A673 (cell line): ENCODE results near the gene ZC3H18. TPM values are rescaled to one million over a fixed set of nuclear protein-coding genes. Genes with fewer than 3 reads are reported as not detected.

ENCODE experiments used
- BruUV-seq: library from RNA; stranded (reverse); fragments of 400-500 nt; replicated peaks from 2 replicates; lab custom pipeline; 2021; lab: Mats Ljungman, UMichigan
- CTCF ChIA-PET: fragments of 300-600 bp; sonication (Branson Sonifier 250); formaldehyde crosslinking; loops from one replicate; lab custom pipeline; 2022; ENCODE audit warnings: antibody characterized with exemption; lab: Charles Lee
- POLR2A ChIA-PET: fragments of 300-600 bp; sonication (Branson Sonifier 250); formaldehyde crosslinking; loops from one replicate; lab custom pipeline; 2022; ENCODE audit warnings: antibody characterized with exemption; ENCODE audit not compliant: low non-redundant PET; lab: Charles Lee
- DNase-seq: peaks from one replicate; pipeline ENCODE4 v3.0.0-alpha.2; 2015; ENCODE audit warnings: low spot score
- H3K27ac ChIP-seq: fragments of 200-600 bp; sonication (generic); 2 replicates; pipeline ENCODE4 v1.5.1; 2016; ENCODE audit warnings: mixed run types, low read depth, mild to moderate bottlenecking, mixed read lengths, antibody characterized with exemption, low read length; ENCODE audit not compliant: poor library complexity, severe bottlenecking
- H3K27me3 ChIP-seq: fragments of 200-600 bp; sonication (generic); replicated peaks from 2 replicates; pipeline ENCODE4 v1.6.1; 2017; ENCODE audit warnings: mixed run types, low read depth, mild to moderate bottlenecking, mixed read lengths, antibody characterized with exemption, low read length; ENCODE audit not compliant: insufficient read depth, poor library complexity
- H3K36me3 ChIP-seq: fragments of 200-600 bp; sonication (generic); 2 replicates; pipeline ENCODE4 v1.6.1; 2016; ENCODE audit warnings: mixed run types, mild to moderate bottlenecking, mixed read lengths, antibody characterized with exemption, low read length; ENCODE audit not compliant: insufficient read depth, poor library complexity, severe bottlenecking
- H3K4me1 ChIP-seq: fragments of 200-600 bp; sonication (generic); 2 replicates; pipeline ENCODE4 v1.6.1; 2017; ENCODE audit warnings: mixed run types, mild to moderate bottlenecking, mixed read lengths, antibody characterized with exemption, low read length; ENCODE audit not compliant: insufficient read depth, poor library complexity, severe bottlenecking
- H3K4me3 ChIP-seq: fragments of 200-600 bp; sonication (generic); 2 replicates; pipeline ENCODE4 v1.5.1; 2016; ENCODE audit warnings: low read depth, mixed run types, mild to moderate bottlenecking, mixed read lengths, low read length; ENCODE audit not compliant: poor library complexity, severe bottlenecking
- H3K9me3 ChIP-seq: fragments of 200-600 bp; sonication (generic); 2 replicates; pipeline ENCODE4 v1.6.1; 2016; ENCODE audit warnings: mixed run types, low read depth, mild to moderate bottlenecking, mixed read lengths, antibody characterized with exemption, low read length; ENCODE audit not compliant: poor library complexity, severe bottlenecking
- EZH2 ChIP-seq: fragments of 200-600 bp; sonication (generic); IDR thresholded peaks from 2 replicates; pipeline ENCODE4 v1.6.1; 2017; ENCODE audit warnings: borderline replicate concordance, low read depth, mild to moderate bottlenecking, mixed read lengths, antibody characterized with exemption, low read length; ENCODE audit not compliant: poor library complexity, severe bottlenecking
- intact Hi-C: fragments of 100-400 bp; cut with micrococcal nuclease; formaldehyde crosslinking; loops from one replicate; pipeline ENCODE4 v1.10.0; 2022; ENCODE audit not compliant: unreplicated experiment
- total RNA-seq: library from RNA; stranded (reverse); gene quantifications from 2 replicates; pipeline ENCODE4 v1.2.3, GENCODE V29; 2021
- TF ChIP-seq, protein P1 (sequence below): fragments of 300-800, 200-600 bp; sonication (generic); conservative IDR thresholded peaks from 2 replicates; pipeline ENCODE4 v1.5.1; 2017; ENCODE audit warnings: low read depth, mild to moderate bottlenecking, antibody characterized with exemption, low read length, moderate library complexity, mixed read lengths

ZC3H18 gene
- total RNA-seq, 1 experiment from 2014 or later = 83.4 TPM

DNA sequence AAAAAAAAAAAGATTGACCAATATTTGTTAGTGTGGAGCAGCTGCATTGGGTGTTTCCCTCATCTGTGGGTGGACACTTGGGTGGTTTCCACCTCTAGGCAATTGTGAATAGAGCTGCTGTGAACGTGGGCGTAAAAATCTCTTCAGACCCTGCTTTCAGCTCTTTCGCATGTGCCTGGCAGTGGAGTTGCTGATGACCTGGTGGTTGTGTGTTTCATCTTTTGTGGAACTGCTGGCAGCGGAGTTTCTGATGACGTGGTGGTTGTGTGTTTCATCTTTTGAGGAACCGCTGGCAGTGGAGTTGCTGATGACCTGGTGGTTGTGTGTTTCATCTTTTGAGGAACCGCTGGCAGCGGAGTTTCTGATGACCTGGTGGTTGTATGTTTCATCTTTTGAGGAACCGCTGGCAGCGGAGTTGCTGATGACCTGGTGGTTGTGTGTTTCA is 21.4 kb downstream of the ZC3H18 start:
- intact Hi-C loops = no loop called here
- no peaks in the 10 kb centered on the region for H3K27me3 ChIP-seq
- H3K36me3 ChIP-seq = peaks cover 32% of the 10 kb centered on the region

DNA sequence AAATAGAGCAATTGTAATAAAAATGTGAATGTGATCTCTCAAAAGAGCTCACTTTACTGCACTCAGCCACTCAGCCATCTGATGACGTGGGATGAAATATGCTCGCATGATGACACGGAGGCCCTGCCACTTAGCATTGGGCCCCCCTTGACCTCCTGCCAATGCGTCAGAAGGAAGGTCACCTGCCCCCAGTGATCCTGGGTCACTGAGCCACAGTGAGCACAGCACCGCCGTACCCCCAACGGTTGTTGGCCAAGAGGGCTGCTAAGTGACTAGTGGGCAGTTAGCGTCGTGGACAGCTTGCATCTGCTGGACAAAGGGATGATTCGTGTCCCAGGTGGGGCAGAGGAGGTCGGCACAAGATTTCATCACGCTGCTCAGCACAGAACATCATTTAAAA is 22.9 kb downstream of the ZC3H18 start:
- no peak for DNase-seq
- Histone ChIP-seq H3K36me3 (peaks cover 23% of the 10 kb centered on the region), H3K27ac (no peak overlapping the region), H3K4me1 (no peaks in the 10 kb centered on the region), H3K9me3 (no peaks in the 10 kb centered on the region), H3K4me3 (no peak overlapping the region), H3K27me3 (no peaks in the 10 kb centered on the region)
- BruUV-seq = no TSS peak
- TF ChIP-seq, protein P1, sequence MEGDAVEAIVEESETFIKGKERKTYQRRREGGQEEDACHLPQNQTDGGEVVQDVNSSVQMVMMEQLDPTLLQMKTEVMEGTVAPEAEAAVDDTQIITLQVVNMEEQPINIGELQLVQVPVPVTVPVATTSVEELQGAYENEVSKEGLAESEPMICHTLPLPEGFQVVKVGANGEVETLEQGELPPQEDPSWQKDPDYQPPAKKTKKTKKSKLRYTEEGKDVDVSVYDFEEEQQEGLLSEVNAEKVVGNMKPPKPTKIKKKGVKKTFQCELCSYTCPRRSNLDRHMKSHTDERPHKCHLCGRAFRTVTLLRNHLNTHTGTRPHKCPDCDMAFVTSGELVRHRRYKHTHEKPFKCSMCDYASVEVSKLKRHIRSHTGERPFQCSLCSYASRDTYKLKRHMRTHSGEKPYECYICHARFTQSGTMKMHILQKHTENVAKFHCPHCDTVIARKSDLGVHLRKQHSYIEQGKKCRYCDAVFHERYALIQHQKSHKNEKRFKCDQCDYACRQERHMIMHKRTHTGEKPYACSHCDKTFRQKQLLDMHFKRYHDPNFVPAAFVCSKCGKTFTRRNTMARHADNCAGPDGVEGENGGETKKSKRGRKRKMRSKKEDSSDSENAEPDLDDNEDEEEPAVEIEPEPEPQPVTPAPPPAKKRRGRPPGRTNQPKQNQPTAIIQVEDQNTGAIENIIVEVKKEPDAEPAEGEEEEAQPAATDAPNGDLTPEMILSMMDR = no peak
- TF ChIP-seq EZH2 = no peak
- intact Hi-C loops = no loop called here
- POLR2A ChIA-PET = no interaction called here
- CTCF ChIA-PET = no interaction called here

More for the DNA sequence above, 21.4 kb downstream of the ZC3H18 start:
- no peak for DNase-seq
- Histone ChIP-seq H3K4me1 (no peaks in the 10 kb centered on the region), H3K4me3 (no peak overlapping the region), H3K9me3 (no peaks in the 10 kb centered on the region), H3K27ac (no peak overlapping the region)
- TF ChIP-seq, protein P1 = no peak
- no peak for TF ChIP-seq EZH2
- ChIA-PET POLR2A (no interaction called here), CTCF (interaction anchor here (0.6 kb wide), 1 partner anchor 193 kb away, joined by 3 read pairs; the partner anchor contains the start of gene PIEZO1)
- no TSS peak for BruUV-seq

DNA sequence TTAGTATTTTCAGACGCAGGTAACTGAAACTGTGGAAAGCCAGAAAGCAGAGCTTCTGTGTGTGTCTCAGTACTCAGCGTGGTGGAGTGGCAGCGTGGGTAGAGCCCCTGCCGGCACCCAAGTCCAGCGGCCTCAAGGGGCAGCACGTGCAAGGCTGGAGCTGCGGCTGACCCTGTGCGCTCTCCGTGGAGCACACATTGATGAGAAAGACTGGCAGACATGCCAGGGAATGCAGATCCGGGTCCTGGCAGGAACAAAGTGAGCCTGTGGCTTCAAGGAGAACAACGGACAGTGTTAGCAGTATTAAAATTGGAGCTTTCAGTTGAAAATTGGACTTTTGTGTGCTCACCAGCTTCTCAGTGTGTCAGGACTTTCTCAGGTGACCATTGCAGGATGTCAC is 23.3 kb downstream of the ZC3H18 start:
- Histone ChIP-seq H3K36me3 (peaks cover 23% of the 10 kb centered on the region), H3K27me3 (no peaks in the 10 kb centered on the region), H3K27ac (no peak overlapping the region), H3K9me3 (no peaks in the 10 kb centered on the region), H3K4me1 (no peaks in the 10 kb centered on the region), H3K4me3 (no peak overlapping the region)
- TF ChIP-seq EZH2 = no peak
- TF ChIP-seq, protein P1 = no peak
- DNase-seq = no peak
- no TSS peak for BruUV-seq
- CTCF ChIA-PET = no interaction called here
- POLR2A ChIA-PET = no interaction called here
- intact Hi-C loops = no loop called here
